ENCODE data around the gene CACNB2.

DNA sequence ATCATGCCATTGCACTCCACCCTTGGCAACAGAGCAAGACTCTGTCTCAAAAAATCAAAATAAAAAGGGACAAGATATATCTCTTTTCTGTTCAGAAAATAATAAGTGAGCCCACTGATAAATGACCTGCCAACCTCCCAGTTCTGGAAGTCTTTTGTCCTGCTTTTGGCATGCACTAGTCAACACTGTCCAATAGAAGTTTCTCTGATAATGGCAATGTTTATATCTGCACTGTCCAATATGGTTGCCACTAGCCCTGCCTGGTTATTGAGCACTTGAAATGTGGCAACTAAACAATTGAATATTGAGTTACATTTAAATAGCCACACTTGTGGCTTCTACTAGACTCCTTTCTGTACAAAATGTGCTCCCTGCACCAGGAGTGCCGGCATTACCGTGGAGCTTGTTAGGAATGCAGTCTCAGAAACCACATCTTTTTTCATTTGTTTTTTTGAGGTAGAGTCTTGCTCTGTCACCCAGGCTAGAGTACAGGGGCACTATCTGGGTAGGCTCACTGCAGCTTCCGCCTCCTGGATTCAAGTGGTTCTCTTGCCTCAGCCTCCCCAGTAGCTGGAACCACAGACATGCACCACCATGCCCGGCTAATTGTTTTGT lies 229.7 kb downstream of the CACNB2 start:
- TF ChIP-seq, protein P1, sequence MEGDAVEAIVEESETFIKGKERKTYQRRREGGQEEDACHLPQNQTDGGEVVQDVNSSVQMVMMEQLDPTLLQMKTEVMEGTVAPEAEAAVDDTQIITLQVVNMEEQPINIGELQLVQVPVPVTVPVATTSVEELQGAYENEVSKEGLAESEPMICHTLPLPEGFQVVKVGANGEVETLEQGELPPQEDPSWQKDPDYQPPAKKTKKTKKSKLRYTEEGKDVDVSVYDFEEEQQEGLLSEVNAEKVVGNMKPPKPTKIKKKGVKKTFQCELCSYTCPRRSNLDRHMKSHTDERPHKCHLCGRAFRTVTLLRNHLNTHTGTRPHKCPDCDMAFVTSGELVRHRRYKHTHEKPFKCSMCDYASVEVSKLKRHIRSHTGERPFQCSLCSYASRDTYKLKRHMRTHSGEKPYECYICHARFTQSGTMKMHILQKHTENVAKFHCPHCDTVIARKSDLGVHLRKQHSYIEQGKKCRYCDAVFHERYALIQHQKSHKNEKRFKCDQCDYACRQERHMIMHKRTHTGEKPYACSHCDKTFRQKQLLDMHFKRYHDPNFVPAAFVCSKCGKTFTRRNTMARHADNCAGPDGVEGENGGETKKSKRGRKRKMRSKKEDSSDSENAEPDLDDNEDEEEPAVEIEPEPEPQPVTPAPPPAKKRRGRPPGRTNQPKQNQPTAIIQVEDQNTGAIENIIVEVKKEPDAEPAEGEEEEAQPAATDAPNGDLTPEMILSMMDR (IDR thresholded peaks at IDR 0.05; ENCODE audit: low read depth, low read length) = no peak
- no peak for TF ChIP-seq EZH2phosphoT487 (IDR thresholded peaks at IDR 0.05; ENCODE audit: low read depth)
